HG03565 (cell line): ENCODE measurements around the gene SMIM44.
"Not testable (repeated sequence)": the region's sequence is repeated elsewhere in the genome, so short reads cannot be mapped to it uniquely, and the experiment has no call there.

Experiments used
- ATAC-seq: cut with Tn5 transposase; IDR thresholded peaks from one replicate; pipeline ENCODE4 v1.9.1; 2021; ENCODE audit warnings: mild to moderate bottlenecking, moderate library complexity; ENCODE audit not compliant: unreplicated experiment

Gene SMIM44

GRCh38 chr19:3518255-3518654, 35.0 kb upstream of the SMIM44 start:
- ATAC-seq, result no peak

- ATAC-seq, result no peak
Measured at GRCh38 chr19:3517638-3518037, 34.4 kb upstream of the SMIM44 start.

DNA sequence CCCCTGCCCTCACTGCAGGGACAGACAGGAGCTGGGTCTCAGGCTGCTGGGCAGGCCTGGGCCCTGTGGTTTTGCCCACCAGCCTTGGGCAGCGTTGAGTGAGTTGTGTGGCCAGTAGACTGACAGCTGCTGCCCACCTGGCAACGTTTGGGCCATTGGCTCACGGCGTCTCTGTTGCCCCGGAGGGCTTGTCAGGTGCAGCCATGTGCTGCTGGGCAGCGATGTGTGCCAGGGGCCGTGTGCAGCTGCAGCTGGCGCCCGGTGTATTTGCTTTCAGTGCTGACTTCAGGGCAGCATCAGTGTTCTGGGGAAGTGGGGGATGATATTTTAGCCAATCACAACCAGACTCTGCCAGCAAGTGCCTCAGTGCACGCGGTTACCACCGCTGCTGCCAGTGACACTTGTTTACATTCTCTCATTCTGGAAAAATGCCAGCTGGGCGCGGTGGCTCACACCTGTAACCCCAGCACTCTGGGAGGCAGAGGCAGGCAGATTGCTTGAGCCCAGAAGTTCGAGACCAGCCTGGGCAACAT, 33.5 kb upstream of the SMIM44 start:
- no peak for ATAC-seq

- no peak for ATAC-seq
Measured at GRCh38 chr19:3515891-3516422, 32.7 kb upstream of the SMIM44 start.

DNA sequence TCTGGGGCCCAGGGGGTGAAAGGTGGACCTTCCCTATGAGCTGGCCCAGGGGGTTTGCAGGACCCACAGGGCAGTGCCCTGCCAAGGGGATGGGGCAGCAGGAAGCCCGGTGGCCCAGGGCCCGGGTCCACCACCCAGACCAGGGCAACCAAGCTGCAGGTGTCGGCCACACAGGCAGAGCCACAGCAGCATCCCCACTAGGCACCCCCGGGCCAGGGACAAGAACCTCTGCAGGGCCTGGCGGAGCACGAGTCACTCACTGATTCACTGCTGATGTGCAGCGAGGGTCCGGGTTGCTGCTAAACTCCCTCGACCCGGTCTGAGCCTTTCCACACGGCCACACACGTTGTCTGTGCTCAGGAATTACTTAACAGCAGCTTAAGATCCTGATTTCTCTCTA, 31.7 kb upstream of the SMIM44 start:
- ATAC-seq, result no peak

DNA sequence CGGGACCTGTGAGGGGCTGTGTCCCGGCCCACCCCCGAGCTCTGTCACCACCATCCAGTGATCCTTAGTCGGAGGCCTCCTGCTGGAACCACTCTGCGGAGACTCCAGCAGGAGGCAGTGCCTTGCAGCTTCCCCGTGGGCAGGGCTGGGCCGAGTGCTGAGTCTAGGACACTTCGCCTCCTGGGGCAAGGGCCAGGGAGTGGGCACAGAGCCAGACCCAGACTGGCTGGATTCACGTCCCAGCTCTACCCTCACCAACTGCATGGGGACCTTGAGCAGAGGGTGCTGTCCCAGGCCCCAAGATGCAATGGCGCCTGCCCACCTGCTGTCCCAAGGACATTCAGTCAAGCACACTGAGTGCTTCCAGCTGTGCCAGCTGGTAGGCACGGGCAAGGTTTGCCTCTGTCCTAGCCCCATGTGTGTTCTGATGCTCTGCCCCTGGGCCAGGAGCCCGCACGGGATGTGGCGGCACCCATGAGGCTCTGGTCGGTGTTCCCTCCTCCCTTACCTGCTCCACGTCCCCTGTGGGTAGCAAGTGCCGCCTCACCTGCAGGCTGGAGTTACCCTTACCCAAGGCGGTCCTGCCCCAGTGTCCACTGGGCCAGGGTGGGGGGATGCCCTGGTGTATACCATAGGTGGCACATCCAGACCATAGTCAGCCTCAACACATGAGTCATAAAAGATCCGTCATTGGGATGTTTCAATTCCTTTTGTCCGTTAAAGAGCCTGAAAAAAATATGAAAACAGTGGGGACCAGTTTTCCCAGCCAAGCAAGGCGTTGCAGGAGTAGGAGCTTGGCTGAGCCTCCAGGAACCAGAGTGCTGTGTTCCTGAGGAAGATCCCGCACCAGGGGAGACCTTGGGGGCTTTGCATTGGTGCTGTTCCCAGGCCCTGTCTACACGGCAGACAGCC, 30.2 kb upstream of the SMIM44 start:
- ATAC-seq, result no peak

GRCh38 chr19:3512562-3513228, 29.5 kb upstream of the SMIM44 start:
- no peak for ATAC-seq

GRCh38 chr19:3511506-3512251, 28.4 kb upstream of the SMIM44 start:
- no peak for ATAC-seq

- no peak for ATAC-seq
Measured at GRCh38 chr19:3510727-3511126, 27.5 kb upstream of the SMIM44 start.

DNA sequence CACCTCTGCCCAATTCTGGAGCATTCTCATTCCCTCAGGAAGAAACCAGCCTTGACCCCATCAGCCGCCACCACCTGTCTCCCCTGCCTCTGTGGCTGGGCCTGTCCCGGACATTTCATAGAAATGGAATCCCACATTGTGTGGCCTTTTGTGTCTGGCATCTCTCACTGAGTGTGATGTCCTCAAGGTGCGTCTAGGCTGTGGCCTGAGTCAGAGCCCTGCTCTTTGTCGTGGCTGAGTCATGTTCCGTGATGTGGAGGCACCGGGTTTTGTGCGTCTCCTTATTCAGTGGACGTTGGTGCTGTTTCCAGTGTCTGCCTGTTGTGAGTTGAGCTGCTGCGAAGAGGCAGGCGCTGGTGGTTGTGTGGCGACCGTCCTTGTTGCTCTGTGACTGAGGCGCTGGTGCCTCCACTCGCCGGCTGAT, 26.3 kb upstream of the SMIM44 start:
- no peak for ATAC-seq

DNA sequence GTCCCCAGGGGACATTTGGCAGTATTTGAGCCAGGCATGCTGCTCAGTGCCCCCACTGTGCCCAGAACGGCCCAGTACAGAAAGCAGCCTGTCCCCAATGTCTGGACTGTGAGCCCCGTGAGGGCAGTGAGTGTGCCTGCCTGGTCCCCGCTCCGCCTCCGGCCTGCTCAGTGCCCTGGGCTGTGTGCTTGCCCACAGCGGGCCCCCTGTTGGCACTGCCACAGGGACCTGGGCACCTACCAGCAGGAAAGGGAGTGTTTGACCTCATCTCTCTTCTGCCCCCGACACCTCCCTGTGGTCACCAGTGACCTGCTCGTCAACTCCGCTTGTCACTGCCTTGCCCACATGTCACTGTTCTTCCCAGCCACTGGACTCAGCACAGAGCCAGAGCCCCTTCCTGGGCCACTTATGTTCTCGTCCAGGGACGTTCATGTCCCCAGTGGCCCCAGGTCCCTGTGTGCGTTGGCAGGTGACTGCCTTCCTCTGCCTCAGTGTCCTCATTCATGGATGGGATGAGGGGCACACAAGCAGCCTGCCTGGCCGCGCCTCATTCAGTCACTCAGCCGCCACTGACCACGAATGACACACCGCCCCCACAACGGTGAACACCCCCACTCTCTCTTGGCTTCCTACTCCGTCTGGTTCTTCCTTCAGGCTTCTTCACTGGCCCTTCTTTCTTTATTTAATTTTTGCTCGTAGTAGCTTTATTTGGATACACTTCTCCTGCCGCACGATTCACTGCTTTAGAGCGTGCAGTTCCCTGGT, 25.7 kb upstream of the SMIM44 start:
- ATAC-seq, result no peak

- ATAC-seq, result not testable (repeated sequence)
Measured at GRCh38 chr19:3508121-3508661, 24.9 kb upstream of the SMIM44 start.

DNA sequence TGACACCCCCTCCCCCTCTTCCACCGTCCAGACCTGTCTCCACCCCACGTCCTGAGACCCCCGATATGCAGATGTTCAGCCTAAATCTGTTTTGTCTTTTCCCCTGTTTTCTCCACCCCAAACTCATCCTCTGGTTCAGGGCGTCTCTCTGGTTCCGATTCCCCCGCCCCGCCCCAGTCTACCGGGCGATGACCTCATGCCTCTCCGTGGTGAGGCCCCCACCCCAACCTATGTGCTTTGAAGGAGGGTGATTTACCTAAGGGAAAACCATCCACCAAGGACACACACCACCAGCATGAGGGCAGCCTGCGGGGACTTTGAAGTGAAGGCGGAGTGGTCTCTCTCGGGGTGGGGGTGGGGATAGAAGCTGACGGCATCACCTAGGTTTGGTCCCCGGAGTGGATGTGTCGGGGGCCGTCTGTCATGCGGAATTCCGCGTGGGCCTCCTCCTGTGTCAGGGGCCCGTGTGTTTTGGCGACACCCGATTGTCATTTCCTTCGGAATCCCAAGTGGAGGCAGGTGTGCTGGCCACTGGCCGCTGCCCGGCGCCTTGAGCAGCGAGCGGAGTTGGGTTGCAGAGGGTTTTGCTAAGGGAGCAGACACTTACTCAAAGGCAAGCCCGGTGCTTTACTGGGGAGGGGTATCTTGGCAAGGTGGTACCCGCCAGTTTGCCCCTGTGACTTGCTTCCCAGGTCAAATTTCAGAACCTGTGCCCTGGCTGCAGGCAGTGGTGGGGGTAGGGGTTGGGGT, 24.3 kb upstream of the SMIM44 start:
- ATAC-seq, result no peak

DNA sequence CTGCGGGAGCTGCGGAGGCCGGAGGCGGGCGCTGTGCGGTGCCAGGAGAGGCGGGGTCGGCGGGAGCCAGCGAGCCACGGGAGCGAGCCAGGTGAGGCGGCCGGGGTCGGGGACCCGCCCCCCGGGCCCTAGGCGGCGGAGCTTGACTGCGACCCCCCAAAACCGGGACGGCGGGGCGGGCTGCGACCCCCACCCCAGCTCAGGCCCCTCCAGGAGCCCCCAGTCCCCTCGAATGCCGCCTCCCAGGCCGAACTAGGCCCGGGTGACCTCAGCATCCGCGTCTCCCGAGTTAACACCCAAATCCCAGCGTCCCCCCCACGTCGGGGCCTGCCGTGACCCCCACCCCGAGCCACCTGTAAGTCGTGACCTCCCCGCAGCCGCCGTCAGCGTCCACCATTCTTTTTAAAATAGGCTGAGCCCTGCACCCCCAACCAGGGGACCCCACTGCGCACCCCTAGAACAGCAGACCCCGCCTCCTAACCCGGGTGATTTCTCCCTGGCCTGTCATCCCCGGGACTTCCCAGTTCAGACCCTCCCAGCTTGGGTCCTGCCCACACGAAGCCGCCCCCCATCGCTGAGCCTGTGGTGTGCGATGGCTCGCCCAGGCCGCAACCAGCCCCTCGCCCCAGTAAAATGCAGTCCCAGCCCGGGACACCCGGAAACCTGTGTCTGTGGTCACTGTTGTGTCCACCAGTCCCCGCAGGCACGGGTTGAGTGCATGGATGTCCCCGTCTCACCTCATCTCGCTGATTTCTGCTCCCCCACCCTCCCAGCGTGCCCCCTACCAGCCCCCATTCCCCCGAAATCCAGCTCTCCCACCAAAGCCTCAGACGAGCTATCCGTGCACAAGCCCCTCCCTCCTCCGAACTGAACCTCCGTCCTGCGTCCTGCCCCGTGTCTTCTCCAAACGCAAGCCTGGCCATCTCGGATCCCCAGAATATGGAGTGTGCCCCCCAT, 23.4 kb upstream of the SMIM44 start:
- ATAC-seq, result no peak

DNA sequence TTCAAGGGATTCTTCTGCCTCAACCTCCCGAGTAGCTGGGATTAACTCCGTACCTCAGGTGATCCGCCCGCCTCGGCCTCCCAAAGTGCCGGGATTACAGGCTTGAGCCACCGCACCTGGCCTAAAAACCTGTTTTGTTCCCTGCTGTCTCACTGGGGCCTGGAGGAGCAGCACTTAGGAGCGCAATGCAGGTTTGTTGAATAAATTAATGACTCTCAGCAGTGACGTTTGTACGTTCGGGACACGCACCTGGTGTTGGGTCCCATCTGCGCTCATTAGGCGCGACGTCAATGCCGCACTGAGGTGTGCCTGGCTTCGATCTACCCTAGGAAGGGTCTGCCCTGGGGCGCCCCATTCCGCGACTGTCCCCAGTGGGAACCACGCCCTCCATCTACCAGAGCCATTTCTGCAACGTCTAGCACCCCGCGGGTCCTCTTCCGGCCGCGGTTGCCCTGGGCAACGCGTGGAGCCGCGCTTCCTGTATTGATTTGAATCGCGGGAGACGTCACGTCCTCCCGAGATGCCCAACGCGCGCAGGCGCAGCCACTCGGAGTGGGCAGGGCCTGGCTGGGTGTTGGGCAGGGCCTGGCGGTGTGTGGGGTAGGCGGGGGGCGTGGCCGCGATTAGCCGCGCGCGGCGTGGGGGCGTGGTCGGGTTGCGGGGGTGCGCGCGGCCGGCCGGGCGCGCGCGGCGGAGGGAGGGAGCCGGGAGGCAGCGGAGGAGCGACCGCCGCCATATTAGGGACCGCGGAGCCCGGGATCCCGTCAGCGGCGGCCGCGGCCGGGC, 22.6 kb upstream of the SMIM44 start, which contains the start of gene FZR1:
Gene FZR1, plus strand, starts transcription at position 714 of the 786 bp plus-strand sequence. CDS start 16,679 bp downstream, outside the sequence.
- ATAC-seq, result peak; percentile 88

- ATAC-seq, result no peak
Measured at GRCh38 chr19:3504735-3505134, 21.5 kb upstream of the SMIM44 start.

DNA sequence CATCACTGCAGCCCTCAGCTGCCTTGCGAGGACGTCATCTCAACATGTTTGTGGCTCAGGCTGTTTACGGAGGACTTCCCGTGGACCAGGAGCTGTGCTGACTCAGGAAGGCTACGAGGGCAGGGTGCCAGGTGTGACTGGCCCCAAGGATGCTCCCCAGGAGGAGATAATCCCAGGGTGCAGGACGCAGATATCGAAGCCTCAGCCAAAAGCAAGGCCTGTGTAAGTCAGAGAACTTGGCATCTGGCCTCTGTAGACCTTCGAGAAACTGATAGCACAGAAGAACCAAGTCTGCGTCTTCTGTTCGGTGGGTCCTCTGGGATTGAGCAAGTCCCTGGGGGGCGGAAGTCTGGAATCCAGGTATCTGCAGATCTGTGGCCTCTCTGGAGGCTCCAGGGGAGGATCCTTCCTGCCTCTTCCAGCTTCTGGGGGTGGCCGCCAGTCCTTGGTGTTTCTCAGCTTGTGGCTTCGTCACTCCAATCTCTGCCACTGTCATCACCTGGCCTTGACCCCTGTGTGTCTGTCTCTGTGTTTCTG, 19.9 kb upstream of the SMIM44 start:
- ATAC-seq, result no peak
